Measurements from ENCODE around the gene ZFYVE27. TPM values are rescaled to one million over a fixed set of nuclear protein-coding genes. Genes with fewer than 3 reads are reported as not detected.

The ZFYVE27 gene
- polyA plus RNA-seq, 1 donor (not counting 4 experiments of a cell fraction or from before 2014, with no cell fraction given): 14.3 TPM

DNA sequence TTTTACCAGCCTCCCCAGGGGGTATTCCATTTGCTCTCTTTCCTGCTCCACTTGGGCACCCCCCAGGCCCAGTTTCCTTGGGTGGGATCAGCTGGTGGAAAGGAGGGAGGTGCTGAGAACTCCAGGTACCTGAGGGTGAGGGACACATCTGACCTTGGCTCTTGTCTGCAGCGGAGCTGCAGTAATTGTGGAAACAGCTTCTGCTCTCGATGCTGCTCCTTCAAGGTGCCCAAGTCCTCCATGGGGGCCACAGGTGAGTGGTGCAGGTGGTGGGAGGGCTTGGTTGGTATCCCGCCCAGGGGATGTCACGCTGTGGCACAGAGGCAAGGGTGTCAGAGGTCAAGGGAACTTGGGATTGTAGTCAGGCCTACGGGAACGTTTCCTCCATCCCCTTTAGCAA is 20.5 kb downstream of the ZFYVE27 start:
- no peak overlapping the region for H3K9ac ChIP-seq (ENCODE audit: control insufficient read depth, extremely low read depth, insufficient read depth, low read length)
- FAIRE-seq (no peak), DNase-seq (ENCODE audit: low read depth, low spot score) (no peak)
- no peaks in the 10 kb centered on the region for H3K9me3 ChIP-seq (ENCODE audit: control insufficient read depth, low read depth, low read length)
- dilution Hi-C loops (cut with MboI; ENCODE audit: extremely low pct_ligation_motif_present, low sequenced_read_pairs): loop anchor here (25.0 kb wide), 1 partner anchor 105 kb away; no protein-coding TSS in a partner anchor
- TF ChIP-seq EZH2 (IDR thresholded peaks at IDR 0.05; ENCODE audit: low read length): no peak
- TF ChIP-seq, protein P1, sequence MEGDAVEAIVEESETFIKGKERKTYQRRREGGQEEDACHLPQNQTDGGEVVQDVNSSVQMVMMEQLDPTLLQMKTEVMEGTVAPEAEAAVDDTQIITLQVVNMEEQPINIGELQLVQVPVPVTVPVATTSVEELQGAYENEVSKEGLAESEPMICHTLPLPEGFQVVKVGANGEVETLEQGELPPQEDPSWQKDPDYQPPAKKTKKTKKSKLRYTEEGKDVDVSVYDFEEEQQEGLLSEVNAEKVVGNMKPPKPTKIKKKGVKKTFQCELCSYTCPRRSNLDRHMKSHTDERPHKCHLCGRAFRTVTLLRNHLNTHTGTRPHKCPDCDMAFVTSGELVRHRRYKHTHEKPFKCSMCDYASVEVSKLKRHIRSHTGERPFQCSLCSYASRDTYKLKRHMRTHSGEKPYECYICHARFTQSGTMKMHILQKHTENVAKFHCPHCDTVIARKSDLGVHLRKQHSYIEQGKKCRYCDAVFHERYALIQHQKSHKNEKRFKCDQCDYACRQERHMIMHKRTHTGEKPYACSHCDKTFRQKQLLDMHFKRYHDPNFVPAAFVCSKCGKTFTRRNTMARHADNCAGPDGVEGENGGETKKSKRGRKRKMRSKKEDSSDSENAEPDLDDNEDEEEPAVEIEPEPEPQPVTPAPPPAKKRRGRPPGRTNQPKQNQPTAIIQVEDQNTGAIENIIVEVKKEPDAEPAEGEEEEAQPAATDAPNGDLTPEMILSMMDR (optimal IDR thresholded peaks at IDR 0.05 in 1 of 3, IDR thresholded peaks at IDR 0.05 in 1 of 3, conservative IDR thresholded peaks at IDR 0.05 in 1 of 3; ENCODE audit: extremely low read depth in 1 of 3, insufficient read depth in 2 of 3, low read length in 3 of 3): no peak
- H3K9me1 ChIP-seq (ENCODE audit: control insufficient read depth, extremely low read depth, insufficient read depth, low read length): no peaks in the 10 kb centered on the region
- no peaks in the 10 kb centered on the region for H3K79me2 ChIP-seq (ENCODE audit: control insufficient read depth, insufficient read depth, low read length)
- no peak overlapping the region for H3K4me3 ChIP-seq (ENCODE audit: control insufficient read depth in 2 of 3, extremely low read depth in 1 of 3, insufficient read depth in 2 of 3, low read depth in 1 of 3, low read length in 3 of 3)
- H2AFZ ChIP-seq (ENCODE audit: control insufficient read depth, low read length): no peak overlapping the region
- peaks cover 4% of the 10 kb centered on the region for H4K20me1 ChIP-seq (ENCODE audit: control insufficient read depth, extremely low read depth, insufficient read depth, low read length)
- no peak overlapping the region for H3K27ac ChIP-seq (ENCODE audit: control insufficient read depth, insufficient read depth, low read length)
- H3K36me3 ChIP-seq (ENCODE audit: control insufficient read depth in 2 of 2, extremely low read depth in 1 of 2, insufficient read depth in 2 of 2, low read length in 2 of 2): peaks cover 41% of the 10 kb centered on the region in 2 experiments
- H3K4me1 ChIP-seq (ENCODE audit: control insufficient read depth, extremely low read depth, insufficient read depth, low read length): peaks cover 2% of the 10 kb centered on the region
- no peaks in the 10 kb centered on the region for H3K27me3 ChIP-seq (ENCODE audit: control insufficient read depth, extremely low read depth, insufficient read depth, low read length)
- H3K4me2 ChIP-seq (ENCODE audit: control insufficient read depth, extremely low read depth, insufficient read depth, low read depth, low read length): no peak overlapping the region

DNA sequence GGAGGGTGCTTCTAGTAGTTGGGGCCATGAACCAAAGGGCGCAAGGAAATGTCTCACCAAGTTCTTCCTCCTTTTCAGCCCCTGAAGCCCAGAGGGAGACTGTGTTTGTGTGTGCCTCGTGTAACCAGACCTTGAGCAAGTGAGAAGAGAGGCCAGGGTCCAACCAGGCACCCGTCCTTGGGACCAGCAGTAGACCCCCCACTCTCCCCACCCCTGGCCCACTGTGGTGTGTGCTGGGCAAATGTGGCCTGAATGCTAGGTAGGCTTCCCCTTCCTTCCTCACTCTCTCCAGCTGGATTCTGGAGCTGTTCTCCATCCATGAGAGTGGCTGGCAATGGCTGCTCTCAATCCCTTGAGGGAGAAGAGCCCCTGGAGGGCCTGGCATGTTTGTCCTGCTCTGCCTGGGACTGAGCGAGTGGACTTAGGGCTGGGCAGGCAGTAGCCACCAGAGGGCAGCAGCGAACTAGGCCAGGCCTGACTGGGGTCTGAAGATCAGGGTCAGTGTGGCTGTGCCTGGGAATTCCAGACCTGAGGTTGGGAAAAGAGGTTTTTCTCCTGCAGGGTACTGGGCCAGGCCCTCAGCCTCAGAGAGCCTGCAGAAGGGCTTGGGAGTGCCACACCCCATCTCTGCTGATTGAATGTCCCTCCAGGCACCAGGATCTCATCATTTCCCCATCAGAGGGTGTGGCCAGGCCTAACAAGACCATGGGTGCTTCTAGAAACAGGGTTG is 22.4 kb downstream of the ZFYVE27 start:
- no peak overlapping the region for H2AFZ ChIP-seq (ENCODE audit: control insufficient read depth, low read length)
- no peaks in the 10 kb centered on the region for H3K9me3 ChIP-seq (ENCODE audit: control insufficient read depth, low read depth, low read length)
- H4K20me1 ChIP-seq (ENCODE audit: control insufficient read depth, extremely low read depth, insufficient read depth, low read length): peaks cover 4% of the 10 kb centered on the region
- dilution Hi-C loops (cut with MboI; ENCODE audit: extremely low pct_ligation_motif_present, low sequenced_read_pairs): loop anchor here (25.0 kb wide), 1 partner anchor 103 kb away; no protein-coding TSS in a partner anchor
- H3K9ac ChIP-seq (ENCODE audit: control insufficient read depth, extremely low read depth, insufficient read depth, low read length): no peak overlapping the region
- TF ChIP-seq, protein P1 (optimal IDR thresholded peaks at IDR 0.05 in 1 of 3, IDR thresholded peaks at IDR 0.05 in 1 of 3, conservative IDR thresholded peaks at IDR 0.05 in 1 of 3; ENCODE audit: extremely low read depth in 1 of 3, insufficient read depth in 2 of 3, low read length in 3 of 3): peak; percentile 88 to 92 (median 90)
- TF ChIP-seq EZH2 (IDR thresholded peaks at IDR 0.05; ENCODE audit: low read length): no peak
- H3K79me2 ChIP-seq (ENCODE audit: control insufficient read depth, insufficient read depth, low read length): no peaks in the 10 kb centered on the region
- no peak overlapping the region for H3K27ac ChIP-seq (ENCODE audit: control insufficient read depth, insufficient read depth, low read length)
- no peaks in the 10 kb centered on the region for H3K27me3 ChIP-seq (ENCODE audit: control insufficient read depth, extremely low read depth, insufficient read depth, low read length)
- FAIRE-seq: no peak
- DNase-seq (ENCODE audit: low read depth, low spot score): peak; percentile 9
- no peak overlapping the region for H3K4me3 ChIP-seq (ENCODE audit: control insufficient read depth in 2 of 3, extremely low read depth in 1 of 3, insufficient read depth in 2 of 3, low read depth in 1 of 3, low read length in 3 of 3)
- no peak overlapping the region for H3K4me2 ChIP-seq (ENCODE audit: control insufficient read depth, extremely low read depth, insufficient read depth, low read depth, low read length)
- H3K4me1 ChIP-seq (ENCODE audit: control insufficient read depth, extremely low read depth, insufficient read depth, low read length): peaks cover 2% of the 10 kb centered on the region
- H3K36me3 ChIP-seq (ENCODE audit: control insufficient read depth in 2 of 2, extremely low read depth in 1 of 2, insufficient read depth in 2 of 2, low read length in 2 of 2): peaks cover 29 to 36% of the 10 kb centered on the region in 2 experiments
- no peaks in the 10 kb centered on the region for H3K9me1 ChIP-seq (ENCODE audit: control insufficient read depth, extremely low read depth, insufficient read depth, low read length)

Measured in keratinocyte (primary cell).